GM23338 (cell line): Measurements from ENCODE around the gene APOBR. TPM values are rescaled to one million over a fixed set of nuclear protein-coding genes. Genes with fewer than 3 reads are reported as not detected.

Experiments used
- ATAC-seq: fragments of 200-7000 bp; cut with Tn5 transposase; 3 replicates; pipeline ENCODE4 v1.9.1; 2020
- DNase-seq: peaks from one replicate; pipeline ENCODE4 v3.0.0-alpha.2; 2015; ENCODE audit warnings: low spot score
- H2AFZ ChIP-seq: fragments of 200-600 bp; sonication (generic); 2 replicates; pipeline ENCODE4 v1.8.0; 2016; ENCODE audit warnings: antibody characterized with exemption, mild to moderate bottlenecking, moderate library complexity
- H3F3A ChIP-seq: fragments of 200-600 bp; sonication (generic); replicated peaks from 2 replicates; pipeline ENCODE4 v1.8.0; 2017; ENCODE audit warnings: antibody characterized with exemption, mixed run types, low read depth
- H3K27ac ChIP-seq: fragments of 200-600 bp; sonication (generic); 2 replicates; pipeline ENCODE4 v1.6.1; 2016; ENCODE audit warnings: low read depth
- H3K27me3 ChIP-seq: fragments of 200-600 bp; sonication (generic); 2 replicates; pipeline ENCODE4 v1.8.0; 2016; ENCODE audit warnings: mild to moderate bottlenecking, mixed run types, moderate library complexity; ENCODE audit not compliant: insufficient read depth
- H3K36me3 ChIP-seq: fragments of 200-600 bp; sonication (generic); 2 replicates; pipeline ENCODE4 v1.8.0; 2016; ENCODE audit warnings: mild to moderate bottlenecking; ENCODE audit not compliant: insufficient read depth
- H3K4me1 ChIP-seq: fragments of 200-600 bp; sonication (generic); 2 replicates; pipeline ENCODE4 v1.8.0; 2016; ENCODE audit warnings: mild to moderate bottlenecking, moderate library complexity; ENCODE audit not compliant: insufficient read depth
- H3K4me2 ChIP-seq: fragments of 200-600 bp; sonication (generic); 2 replicates; pipeline ENCODE4 v1.7.1; 2017; ENCODE audit warnings: mixed run types
- H3K4me3 ChIP-seq: fragments of 200-600 bp; sonication (generic); 2 replicates; pipeline ENCODE4 v1.6.1; 2016; ENCODE audit warnings: mixed run types
- H3K79me2 ChIP-seq: fragments of 200-600 bp; sonication (generic); replicated peaks from 2 replicates; pipeline ENCODE4 v1.8.0; 2017; ENCODE audit warnings: mild to moderate bottlenecking; ENCODE audit not compliant: insufficient read depth
- H3K9me2 ChIP-seq: fragments of 200-600 bp; sonication (generic); 2 replicates; pipeline ENCODE4 v1.8.0; 2017; ENCODE audit not compliant: insufficient read depth
- H4K20me1 ChIP-seq: fragments of 200-600 bp; sonication (generic); replicated peaks from 2 replicates; pipeline ENCODE4 v1.8.0; 2017; ENCODE audit warnings: mild to moderate bottlenecking; ENCODE audit not compliant: insufficient read depth
- H3K27ac Mint-ChIP-seq: 2 replicates; pipeline ENCODE4 v1.8.0; 2020; ENCODE audit warnings: inconsistent platforms, mild to moderate bottlenecking, moderate library complexity, mixed read lengths
- H3K27me3 Mint-ChIP-seq: 3 replicates; pipeline ENCODE4 v1.8.0; 2022; ENCODE audit warnings: low read depth, mild to moderate bottlenecking, moderate library complexity, mixed read lengths, inconsistent platforms; ENCODE audit not compliant: insufficient read depth, poor library complexity
- H3K36me3 Mint-ChIP-seq: 3 replicates; pipeline ENCODE4 v1.8.0; 2021; ENCODE audit warnings: low read depth, mild to moderate bottlenecking, inconsistent platforms, moderate library complexity, mixed read lengths
- H3K4me1 Mint-ChIP-seq: 3 replicates; pipeline ENCODE4 v1.8.0; 2020; ENCODE audit warnings: mild to moderate bottlenecking, inconsistent platforms, mixed read lengths
- H3K4me3 Mint-ChIP-seq: 3 replicates; pipeline ENCODE4 v1.8.0; 2021; ENCODE audit warnings: moderate library complexity, mild to moderate bottlenecking, inconsistent platforms, mixed read lengths
- H3K9me3 Mint-ChIP-seq: 3 replicates; pipeline ENCODE4 v1.8.0; 2020; ENCODE audit warnings: moderate library complexity, mild to moderate bottlenecking, inconsistent platforms, mixed read lengths
- CREB1 ChIP-seq: fragments of 250-450 bp; sonication (Bioruptor Pico); IDR thresholded peaks from 2 replicates; pipeline ENCODE4 v1.5.0; 2020; ENCODE audit warnings: low read depth, mild to moderate bottlenecking, moderate library complexity
- CTCF ChIP-seq, 2 experiments: fragments of 200-600 bp in 1 of 2; sonication (generic) in 1 of 2; conservative IDR thresholded peaks; 2 replicates each; pipeline versions ENCODE4 v1.5.1 to v1.6.1; 2016 to 2017; ENCODE audit warnings: antibody characterized with exemption in 2 of 2, low read depth in 2 of 2, mild to moderate bottlenecking in 2 of 2, moderate library complexity in 1 of 2
- ETS1 ChIP-seq: IDR thresholded peaks from 2 replicates; pipeline ENCODE4 v1.6.1; 2016; ENCODE audit warnings: antibody characterized with exemption
- EZH2 ChIP-seq: fragments of 200-600 bp; sonication (generic); IDR thresholded peaks from one replicate; pipeline ENCODE4 v1.8.0; 2017; ENCODE audit warnings: antibody characterized with exemption, mild to moderate bottlenecking, low read depth; ENCODE audit not compliant: unreplicated experiment
- EZH2phosphoT487 ChIP-seq: fragments of 200-600 bp; sonication (generic); IDR thresholded peaks from one replicate; pipeline ENCODE4 v1.8.1; 2018; ENCODE audit warnings: antibody characterized with exemption; ENCODE audit not compliant: unreplicated experiment
- JUNB ChIP-seq: IDR thresholded peaks from one replicate; pipeline ENCODE4 v1.6.1; 2016; ENCODE audit warnings: antibody characterized with exemption; ENCODE audit not compliant: unreplicated experiment
- NANOG ChIP-seq: IDR thresholded peaks from 2 replicates; pipeline ENCODE4 v1.6.1; 2016; ENCODE audit warnings: antibody characterized with exemption, borderline replicate concordance
- POLR2AphosphoS5 ChIP-seq: IDR thresholded peaks from 2 replicates; pipeline ENCODE4 v1.6.1; 2016; ENCODE audit warnings: antibody characterized with exemption, low read depth
- REST ChIP-seq: IDR thresholded peaks from one replicate; pipeline ENCODE4 v1.6.1; 2018; ENCODE audit warnings: antibody characterized with exemption; ENCODE audit not compliant: unreplicated experiment
- STAT1 ChIP-seq: IDR thresholded peaks from one replicate; pipeline ENCODE4 v1.6.1; 2016; ENCODE audit warnings: antibody characterized with exemption; ENCODE audit not compliant: unreplicated experiment
- ZNF114 ChIP-seq: fragments of 250-450 bp; sonication (Bioruptor Pico); IDR thresholded peaks from 2 replicates; pipeline ENCODE4 v1.5.0; 2020; ENCODE audit warnings: mild to moderate bottlenecking, moderate library complexity
- ZNF331 ChIP-seq: fragments of 250-450 bp; sonication (Bioruptor Pico); IDR thresholded peaks from 2 replicates; pipeline ENCODE4 v1.5.0; 2020; ENCODE audit warnings: low read depth, mild to moderate bottlenecking, moderate library complexity
- ZNF462 ChIP-seq: fragments of 250-450 bp; sonication (Bioruptor Pico); IDR thresholded peaks from 2 replicates; pipeline ENCODE4 v1.5.0; 2020; ENCODE audit warnings: mild to moderate bottlenecking, moderate library complexity
- polyA plus RNA-seq: library from polyadenylated mRNA; unstranded; fragments of >200 nt; fragmentation: Nextera tagmentation; extraction: Ambion mirVana; gene quantifications from 2 replicates; pipeline ENCODE4 v1.2.1, GENCODE V29; 2016
- total RNA-seq: library from RNA; depleted of rRNA; stranded (reverse); fragments of >200 nt; shearing (Covaris generic); gene quantifications from 2 replicates; pipeline ENCODE4 v1.2.3, GENCODE V29; 2014

Gene APOBR
- total and polyA plus RNA-seq, 2 experiments from 2014 or later = 0.07 TPM; not detected in 1

GRCh38 chr16:28514246-28514645 is 19.8 kb downstream of the APOBR start:
- Histone ChIP-seq H3K79me2 (no peaks in the 10 kb centered on the region), H3K36me3 (no peaks in the 10 kb centered on the region), H3K4me2 (no peak overlapping the region), H3F3A (no peaks in the 10 kb centered on the region), H3K4me3 (no peak overlapping the region), H3K9me2 (no peaks in the 10 kb centered on the region), H2AFZ (no peak overlapping the region), H3K4me1 (no peaks in the 10 kb centered on the region), H4K20me1 (no peaks in the 10 kb centered on the region), H3K27ac (no peak overlapping the region), H3K27me3 (no peaks in the 10 kb centered on the region)
- no peak for TF ChIP-seq JUNB
- no peak for TF ChIP-seq ZNF331 (CRISPR knock-in tag)
- no peak for TF ChIP-seq NANOG
- TF ChIP-seq STAT1 = no peak
- TF ChIP-seq POLR2AphosphoS5 = no peak
- no peak for TF ChIP-seq ETS1
- no peak for TF ChIP-seq CREB1
- TF ChIP-seq EZH2phosphoT487 = no peak
- no peak for TF ChIP-seq REST
- no peak for TF ChIP-seq EZH2
- no peak for TF ChIP-seq ZNF462 (CRISPR knock-in tag)
- no peak for TF ChIP-seq CTCF (conservative IDR thresholded peaks at IDR 0.05; ENCODE audit: low read depth in 2 of 2)
- TF ChIP-seq ZNF114 (CRISPR knock-in tag) = no peak
- no peak for ATAC-seq
- Mint-ChIP-seq H3K27me3 (peaks cover 6% of the 10 kb centered on the region), H3K4me1 (no peaks in the 10 kb centered on the region), H3K27ac (no peak overlapping the region), H3K36me3 (no peaks in the 10 kb centered on the region), H3K9me3 (no peaks in the 10 kb centered on the region), H3K4me3 (no peak overlapping the region)
- DNase-seq = no peak
